ENCODE results near the gene PFKFB2.
"Not testable (repeated sequence)": the region's sequence is repeated elsewhere in the genome, so short reads cannot be mapped to it uniquely, and the experiment has no call there.

Gene PFKFB2

GRCh38 chr1:207039380-207040180 lies 13.5 kb upstream of the PFKFB2 start:
- no peak for DNase-seq (ENCODE audit: low read depth)

- no peak for DNase-seq (ENCODE audit: low read depth)
Measured at GRCh38 chr1:207040181-207040533, 12.9 kb upstream of the PFKFB2 start.

GRCh38 chr1:207041397-207041796 lies 11.7 kb upstream of the PFKFB2 start:
- DNase-seq (ENCODE audit: low read depth) = not testable (repeated sequence)

DNA sequence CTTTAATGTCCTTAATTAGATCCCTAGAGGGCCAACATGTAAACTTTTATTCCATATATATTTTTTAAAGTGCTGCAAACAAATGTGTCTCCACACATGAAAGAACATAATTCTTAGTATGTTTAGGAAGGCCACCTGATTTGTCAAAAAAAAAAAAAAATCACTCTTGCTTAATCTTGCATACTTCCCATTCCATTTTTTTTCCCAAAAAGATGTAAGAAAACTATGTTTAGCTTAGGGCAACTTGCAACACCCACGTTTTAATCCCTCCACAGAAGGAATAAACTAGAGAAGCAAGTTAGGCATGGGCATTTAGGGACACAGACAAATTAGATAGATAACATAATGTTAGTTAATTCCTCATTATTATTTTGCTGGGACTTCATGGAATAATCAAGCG lies 7.6 kb upstream of the PFKFB2 start:
- no peak for DNase-seq (ENCODE audit: low read depth)

GRCh38 chr1:207047505-207047904 lies 5.6 kb upstream of the PFKFB2 start:
- DNase-seq (ENCODE audit: low read depth) = no peak

DNA sequence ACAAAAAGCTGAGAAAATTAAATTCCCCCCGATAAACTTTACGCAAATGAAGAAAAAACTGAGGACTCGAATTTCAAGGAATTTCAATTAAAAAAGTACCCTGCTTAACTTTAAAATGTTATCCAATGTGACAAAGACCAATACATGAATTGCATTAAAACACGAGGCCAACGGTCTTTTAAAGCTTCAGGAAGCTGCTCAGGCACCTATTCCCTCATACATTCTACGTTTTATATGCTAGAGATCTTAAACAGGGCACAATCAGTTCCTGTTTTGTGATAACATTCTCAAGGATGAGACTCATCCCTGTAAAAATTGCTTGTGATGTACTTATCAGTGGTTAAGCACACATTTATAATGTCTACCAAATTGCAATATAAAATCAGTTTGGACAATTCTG lies 5.0 kb upstream of the PFKFB2 start:
- DNase-seq (ENCODE audit: low read depth) = no peak

GRCh38 chr1:207049054-207049453 lies 4.0 kb upstream of the PFKFB2 start:
- DNase-seq (ENCODE audit: low read depth) = no peak

GRCh38 chr1:207049514-207049913 lies 3.6 kb upstream of the PFKFB2 start:
- DNase-seq (ENCODE audit: low read depth) = no peak

- DNase-seq (ENCODE audit: low read depth) = peak; percentile 45
Measured at GRCh38 chr1:207049974-207050391, 3.1 kb upstream of the PFKFB2 start.

GRCh38 chr1:207050480-207051190 lies 2.4 kb upstream of the PFKFB2 start:
- peak; percentile 89 for DNase-seq (ENCODE audit: low read depth)

DNA sequence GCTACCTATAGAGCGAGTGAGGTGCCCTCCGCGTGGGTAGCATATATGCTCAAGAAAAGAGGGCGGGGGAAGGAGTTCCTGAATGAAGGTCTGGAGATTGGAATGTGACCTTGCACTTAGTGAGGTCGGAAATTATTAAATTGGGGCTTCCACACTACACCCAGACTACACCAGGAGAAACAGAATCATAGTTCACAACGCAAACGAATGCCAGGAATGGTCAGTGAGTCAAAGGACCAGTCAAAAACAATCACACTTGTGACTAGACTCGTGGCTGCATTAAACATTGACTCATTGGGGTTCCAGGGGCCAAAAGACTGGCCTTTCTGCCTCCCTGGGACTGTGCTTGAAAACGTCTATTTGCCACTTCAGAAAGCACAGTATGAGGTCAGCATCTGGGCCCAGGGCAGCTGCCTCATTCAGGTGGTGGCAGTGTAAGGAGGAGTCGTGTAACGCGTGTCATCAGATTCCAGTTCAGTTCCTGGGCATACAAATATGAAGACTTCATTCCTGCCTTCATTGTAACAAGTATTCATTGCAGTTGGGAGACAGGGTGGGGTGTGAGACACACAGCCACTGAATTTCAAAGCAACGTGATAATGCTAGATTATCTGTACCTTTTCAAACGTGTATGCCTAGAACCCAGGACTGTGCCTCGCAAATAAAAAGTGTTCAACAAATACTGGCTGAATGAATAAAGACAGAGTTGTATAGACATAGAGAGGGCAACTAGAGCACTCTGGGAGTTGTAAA lies 1.7 kb upstream of the PFKFB2 start, which contains the start of gene YOD1:
Gene YOD1, minus strand, starts transcription at position 18 of the 753 bp plus-strand sequence. CDS start 178 bp downstream, outside the sequence.
- DNase-seq (ENCODE audit: low read depth) = no peak

DNA sequence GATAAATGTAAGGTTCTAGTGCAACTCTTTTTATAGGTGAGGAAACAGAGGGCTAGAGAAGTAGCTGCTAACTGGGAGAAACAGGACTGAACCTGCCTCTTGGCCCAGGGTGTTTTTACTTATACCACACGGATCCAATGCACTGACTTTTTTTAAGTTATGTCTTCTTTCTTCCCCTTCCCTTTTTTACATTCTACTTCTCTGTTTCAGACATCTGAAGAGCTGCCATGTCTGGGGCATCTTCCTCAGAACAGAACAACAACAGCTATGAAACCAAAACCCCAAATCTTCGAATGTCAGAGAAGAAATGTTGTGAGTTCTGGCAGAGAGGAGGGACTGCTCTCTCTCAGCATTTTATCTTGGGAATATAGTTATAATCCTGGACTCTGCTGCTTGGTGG lies 1.4 kb downstream of the PFKFB2 start:
- no peak for DNase-seq (ENCODE audit: low read depth)

DNA sequence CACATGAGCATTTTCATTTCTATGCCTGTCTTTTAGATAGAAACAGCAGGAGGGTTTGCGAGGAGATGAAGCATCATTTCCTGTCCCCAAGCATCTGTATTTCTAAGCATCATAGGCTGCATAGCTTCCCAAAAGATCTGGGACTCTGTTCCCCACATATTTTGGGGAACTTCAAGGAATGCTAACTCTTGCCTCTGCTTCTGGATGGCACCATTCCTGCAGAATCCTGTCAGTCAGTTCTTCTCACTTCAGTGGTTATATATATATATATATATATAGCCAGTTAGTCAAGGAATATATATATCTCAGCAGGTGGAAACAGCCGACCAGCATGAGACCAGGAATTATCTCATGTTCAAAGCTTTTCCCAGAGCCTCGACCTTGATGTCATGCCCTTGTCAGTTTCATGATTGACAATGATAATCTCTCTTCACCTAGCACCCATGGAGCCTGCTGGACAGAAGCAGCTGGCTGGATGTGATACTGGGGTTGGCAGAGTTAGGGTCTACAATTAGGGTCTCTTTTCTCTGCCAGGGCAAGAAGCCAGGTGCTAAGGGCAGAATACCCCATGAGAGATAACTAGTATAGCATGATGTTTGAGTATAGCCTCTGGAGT lies 2.4 kb downstream of the PFKFB2 start:
- no peak for DNase-seq (ENCODE audit: low read depth)

- DNase-seq (ENCODE audit: low read depth) = no peak
Measured at GRCh38 chr1:207056673-207057072, 3.6 kb downstream of the PFKFB2 start.

- no peak for DNase-seq (ENCODE audit: low read depth)
Measured at GRCh38 chr1:207058252-207058651, 5.2 kb downstream of the PFKFB2 start.

DNA sequence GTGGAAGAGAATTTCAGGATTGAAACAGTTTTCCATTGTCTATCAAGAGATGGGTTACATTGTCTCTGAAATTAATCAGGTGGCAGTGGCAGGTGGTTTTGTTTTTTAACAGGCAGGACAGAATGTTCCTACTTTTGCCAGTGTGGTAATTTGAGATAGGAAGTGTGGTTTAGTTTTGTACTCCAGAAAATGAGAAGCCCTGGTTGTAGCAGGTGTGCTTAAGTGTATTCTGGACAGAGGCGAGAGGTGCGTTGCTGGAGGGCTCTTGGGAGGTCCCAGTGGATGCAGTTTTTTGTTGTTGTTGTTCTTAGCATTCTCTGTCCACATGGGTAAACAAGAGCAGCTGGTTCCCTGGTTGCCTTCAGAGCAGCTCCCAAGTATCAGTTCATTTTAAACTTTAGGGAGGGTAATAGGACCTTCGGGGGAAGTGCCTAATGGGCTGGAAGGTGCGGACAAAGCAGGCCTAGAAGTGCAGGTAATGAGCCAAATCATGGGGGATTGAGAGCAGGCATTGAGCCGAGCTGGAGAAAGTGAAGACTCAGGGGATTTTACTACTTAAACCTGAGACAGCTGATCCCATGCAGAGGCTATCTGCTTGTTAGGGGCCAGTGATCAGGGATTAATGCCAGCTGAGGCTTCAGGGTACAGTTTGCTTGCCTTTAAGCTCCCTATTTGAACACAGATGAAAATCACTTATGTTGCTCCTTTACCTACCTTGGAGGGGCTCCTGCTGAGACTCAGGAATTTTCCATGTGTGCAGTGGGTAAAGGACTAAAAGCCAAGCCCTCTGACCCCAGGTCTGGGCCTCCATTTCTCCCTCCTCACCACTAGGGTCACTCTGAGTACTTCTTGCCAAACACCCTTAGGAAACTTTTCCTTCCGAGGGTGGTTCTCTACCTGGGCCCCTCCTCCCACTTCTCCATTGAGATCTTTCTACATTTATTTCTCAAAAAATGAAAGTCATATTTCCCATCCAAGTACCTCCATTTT lies 6.1 kb downstream of the PFKFB2 start:
- DNase-seq (ENCODE audit: low read depth) = no peak

DNA sequence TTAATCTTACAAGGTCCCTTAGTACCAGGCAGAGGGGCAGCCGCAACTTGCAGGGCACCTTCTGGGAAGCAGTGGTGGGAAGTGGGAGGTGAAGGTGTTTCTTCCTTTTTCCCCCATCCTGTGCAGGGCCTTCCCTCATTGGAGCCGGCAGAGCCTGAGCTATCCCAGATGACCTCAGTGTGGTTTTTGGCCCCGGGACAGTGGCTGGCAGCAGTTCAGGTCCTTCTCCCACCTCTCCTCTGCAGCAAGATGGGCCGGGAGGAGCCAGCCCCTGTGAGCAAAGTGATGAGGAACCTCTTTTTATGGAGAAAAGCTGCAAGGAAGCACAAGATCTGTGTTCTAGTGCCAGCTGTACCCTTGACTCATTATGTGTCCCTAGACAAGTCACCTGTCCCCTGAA lies 6.8 kb downstream of the PFKFB2 start:
- DNase-seq (ENCODE audit: low read depth) = no peak

GRCh38 chr1:207060596-207060995 lies 7.5 kb downstream of the PFKFB2 start:
- DNase-seq (ENCODE audit: low read depth) = no peak

GRCh38 chr1:207062058-207062457 lies 9.0 kb downstream of the PFKFB2 start:
- no peak for DNase-seq (ENCODE audit: low read depth)

DNA sequence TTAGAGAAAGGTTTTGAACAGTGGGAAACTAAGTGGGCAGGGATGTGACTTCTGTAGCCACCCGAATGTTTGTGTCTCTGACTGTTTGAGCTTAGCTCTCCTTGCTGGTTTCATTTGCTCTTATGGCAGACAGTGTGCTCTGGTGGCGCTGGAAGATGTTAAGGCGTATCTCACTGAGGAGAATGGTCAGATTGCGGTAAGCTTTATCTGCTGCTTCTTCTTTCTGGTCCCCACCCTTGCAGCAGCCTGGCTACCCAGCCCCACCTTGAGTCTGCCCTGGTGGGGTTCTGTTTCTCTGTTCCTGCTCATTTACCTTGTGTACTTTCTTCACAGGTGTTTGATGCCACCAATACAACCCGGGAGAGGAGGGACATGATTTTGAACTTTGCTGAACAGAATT lies 9.9 kb downstream of the PFKFB2 start:
- DNase-seq (ENCODE audit: low read depth) = no peak

GRCh38 chr1:207064561-207064960 lies 11.5 kb downstream of the PFKFB2 start:
- no peak for DNase-seq (ENCODE audit: low read depth)

All from fibroblast of gingiva (primary cell).